ENCODE measurements around the gene GPR3. TPM values are rescaled to one million over a fixed set of nuclear protein-coding genes. Genes with fewer than 3 reads are reported as not detected.

GPR3 gene
- total RNA-seq, 1 experiment from 2014 or later, result 4.7 TPM

DNA sequence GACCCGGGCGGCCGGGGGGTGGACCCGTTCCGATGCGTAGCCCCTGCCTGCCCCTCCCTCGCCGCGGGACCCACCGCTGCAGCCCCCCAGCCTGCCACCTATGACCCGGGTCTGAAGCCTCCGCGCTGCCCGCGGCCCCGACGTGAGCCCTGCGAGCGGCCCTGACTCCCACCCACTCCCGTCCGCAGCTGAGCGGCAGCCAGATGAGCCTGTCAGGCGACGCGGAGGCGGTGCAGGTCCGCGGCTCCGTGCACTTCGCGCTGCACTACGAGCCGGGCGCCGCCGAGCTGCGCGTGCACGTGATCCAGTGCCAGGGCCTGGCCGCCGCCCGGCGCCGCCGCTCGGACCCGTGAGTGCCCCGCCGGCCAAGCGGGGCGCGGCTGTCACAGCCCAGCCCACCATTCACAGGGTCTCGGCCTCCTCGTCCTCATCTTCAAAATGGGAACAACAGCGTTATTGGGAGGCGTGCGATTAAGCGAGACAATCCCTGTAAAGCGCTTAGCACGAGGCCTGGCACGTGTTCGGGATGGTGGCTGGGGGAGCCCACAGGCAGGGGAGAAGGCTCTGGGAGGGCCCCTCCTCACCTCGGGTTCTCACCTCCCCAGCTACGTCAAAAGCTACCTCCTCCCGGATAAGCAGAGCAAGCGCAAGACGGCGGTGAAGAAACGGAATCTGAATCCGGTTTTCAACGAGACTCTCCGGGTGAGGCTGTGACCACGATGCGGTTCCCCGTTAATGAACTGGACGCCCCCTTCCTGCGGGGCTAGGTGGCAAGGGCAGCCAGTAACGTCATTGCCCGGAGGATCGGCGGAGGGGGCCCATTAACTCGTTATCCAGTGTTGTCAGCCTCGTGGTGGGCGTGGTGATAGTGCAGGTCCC lies 42.4 kb upstream of the GPR3 start:
- peak overlapping the region; percentile 82 for H2AFZ ChIP-seq (ENCODE audit: low read length)
- TSS peak; percentile 25 for BruUV-seq (replicated peaks)

DNA sequence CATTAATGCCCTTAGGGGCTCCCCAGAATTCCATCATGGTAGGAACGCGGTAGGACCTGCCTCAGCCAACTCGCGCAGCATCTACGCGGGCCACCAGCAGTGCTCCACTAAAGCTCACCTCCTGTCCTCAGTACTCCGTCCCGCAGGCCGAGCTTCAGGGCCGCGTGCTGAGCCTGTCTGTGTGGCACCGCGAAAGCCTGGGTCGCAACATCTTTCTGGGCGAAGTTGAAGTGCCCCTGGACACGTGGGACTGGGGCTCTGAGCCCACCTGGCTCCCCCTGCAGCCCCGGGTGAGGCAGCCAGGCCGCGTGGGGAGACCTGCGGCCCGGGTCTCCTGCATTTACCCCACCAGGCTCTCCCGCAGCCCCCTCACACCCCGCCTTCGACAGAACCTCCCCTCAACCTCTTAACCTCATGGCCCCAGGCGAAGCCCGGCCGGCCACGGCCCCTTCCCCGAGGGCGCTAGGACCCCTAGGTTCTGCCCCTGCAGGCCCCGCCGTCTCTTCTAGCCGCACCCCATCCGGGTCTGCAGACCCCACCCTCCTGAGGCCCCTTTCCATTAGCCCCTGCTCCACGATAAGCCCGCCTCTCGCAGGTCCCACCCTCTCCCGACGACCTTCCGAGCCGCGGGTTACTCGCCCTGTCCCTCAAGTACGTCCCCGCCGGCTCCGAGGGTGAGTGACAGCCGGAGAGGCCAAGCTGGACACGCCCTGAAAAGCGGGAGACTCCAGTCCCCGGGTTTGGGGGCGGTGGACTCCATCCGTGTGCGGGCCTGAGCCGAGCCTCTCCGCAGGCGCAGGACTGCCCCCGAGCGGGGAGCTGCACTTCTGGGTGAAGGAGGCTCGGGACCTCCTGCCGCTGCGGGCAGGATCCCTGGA lies 41.5 kb upstream of the GPR3 start:
- no peak for ATAC-seq
- POLR2A ChIA-PET (ENCODE audit: unreplicated experiment), result no interaction called here

More for the DNA sequence above, 42.4 kb upstream of the GPR3 start:
- Histone ChIP-seq H3F3A (ENCODE audit: low read length, unreplicated experiment) (no peaks in the 10 kb centered on the region), H3K27me3 (ENCODE audit: low read length) (no peaks in the 10 kb centered on the region), H3K9ac (ENCODE audit: low read length) (peak overlapping the region; percentile 69), H3K27ac (ENCODE audit: low read length) (peak overlapping the region; percentile 40), H3K9me2 (replicated peaks; ENCODE audit: low read length) (no peaks in the 10 kb centered on the region), H3K4me2 (ENCODE audit: low read length) (peak overlapping the region; percentile 96), H3K4me1 (ENCODE audit: insufficient read depth, low read length) (peaks cover 16% of the 10 kb centered on the region), H3K4me3 (ENCODE audit: low read length) (peak overlapping the region; percentile 71), H4K20me1 (ENCODE audit: low read length) (no peaks in the 10 kb centered on the region), H3K36me3 (ENCODE audit: low read depth, low read length) (no peaks in the 10 kb centered on the region), H3K9me3 (ENCODE audit: low read length) (no peaks in the 10 kb centered on the region), H3K79me2 (ENCODE audit: low read length) (no peaks in the 10 kb centered on the region)
- intact Hi-C loops (cut with micrococcal nuclease), result loop anchor here (1.0 kb wide), 1 partner anchor 9 kb away; no protein-coding TSS in a partner anchor
- ChIA-PET CTCF (interaction anchor here (0.5 to 0.7 kb wide), 3 partner anchors 51 to 115 kb away, joined by 3 to 4 read pairs (median 4); partner anchors contain the start of gene WDTC1), POLR2A (ENCODE audit: unreplicated experiment) (no interaction called here)
- TF ChIP-seq, protein P1, sequence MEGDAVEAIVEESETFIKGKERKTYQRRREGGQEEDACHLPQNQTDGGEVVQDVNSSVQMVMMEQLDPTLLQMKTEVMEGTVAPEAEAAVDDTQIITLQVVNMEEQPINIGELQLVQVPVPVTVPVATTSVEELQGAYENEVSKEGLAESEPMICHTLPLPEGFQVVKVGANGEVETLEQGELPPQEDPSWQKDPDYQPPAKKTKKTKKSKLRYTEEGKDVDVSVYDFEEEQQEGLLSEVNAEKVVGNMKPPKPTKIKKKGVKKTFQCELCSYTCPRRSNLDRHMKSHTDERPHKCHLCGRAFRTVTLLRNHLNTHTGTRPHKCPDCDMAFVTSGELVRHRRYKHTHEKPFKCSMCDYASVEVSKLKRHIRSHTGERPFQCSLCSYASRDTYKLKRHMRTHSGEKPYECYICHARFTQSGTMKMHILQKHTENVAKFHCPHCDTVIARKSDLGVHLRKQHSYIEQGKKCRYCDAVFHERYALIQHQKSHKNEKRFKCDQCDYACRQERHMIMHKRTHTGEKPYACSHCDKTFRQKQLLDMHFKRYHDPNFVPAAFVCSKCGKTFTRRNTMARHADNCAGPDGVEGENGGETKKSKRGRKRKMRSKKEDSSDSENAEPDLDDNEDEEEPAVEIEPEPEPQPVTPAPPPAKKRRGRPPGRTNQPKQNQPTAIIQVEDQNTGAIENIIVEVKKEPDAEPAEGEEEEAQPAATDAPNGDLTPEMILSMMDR (conservative IDR thresholded peaks at IDR 0.05; ENCODE audit: low read depth, low read length), result no peak
- no peak for TF ChIP-seq EZH2 (IDR thresholded peaks at IDR 0.05; ENCODE audit: low read length, unreplicated experiment)
- TF ChIP-seq EZH2phosphoT487 (IDR thresholded peaks at IDR 0.05; ENCODE audit: borderline replicate concordance, low read length), result no peak
- peak; percentile 86 for ATAC-seq
- peak; percentile 79 for DNase-seq

More for the DNA sequence above, 41.5 kb upstream of the GPR3 start:
- TF ChIP-seq, protein P1 (conservative IDR thresholded peaks at IDR 0.05; ENCODE audit: low read depth, low read length), result no peak
- no peak for TF ChIP-seq EZH2phosphoT487 (IDR thresholded peaks at IDR 0.05; ENCODE audit: borderline replicate concordance, low read length)
- TF ChIP-seq EZH2 (IDR thresholded peaks at IDR 0.05; ENCODE audit: low read length, unreplicated experiment), result no peak
- DNase-seq, result no peak
- H3K9ac ChIP-seq (ENCODE audit: low read length), result no peak overlapping the region
- H3K27ac ChIP-seq (ENCODE audit: low read length), result no peak overlapping the region
- peak overlapping the region; percentile 96; the same call in 1 of the 2 replicates for H3K4me2 ChIP-seq (ENCODE audit: low read length)
- H3K9me2 ChIP-seq (replicated peaks; ENCODE audit: low read length), result no peaks in the 10 kb centered on the region
- CTCF ChIA-PET, result no interaction called here
- H3F3A ChIP-seq (ENCODE audit: low read length, unreplicated experiment), result no peaks in the 10 kb centered on the region
- no peak overlapping the region for H2AFZ ChIP-seq (ENCODE audit: low read length)
- H4K20me1 ChIP-seq (ENCODE audit: low read length), result no peaks in the 10 kb centered on the region
- H3K27me3 ChIP-seq (ENCODE audit: low read length), result no peaks in the 10 kb centered on the region
- H3K36me3 ChIP-seq (ENCODE audit: low read depth, low read length), result peaks cover 2% of the 10 kb centered on the region; the same call in 1 of the 2 replicates
- H3K4me3 ChIP-seq (ENCODE audit: low read length), result no peak overlapping the region
- H3K79me2 ChIP-seq (ENCODE audit: low read length), result no peaks in the 10 kb centered on the region
- H3K4me1 ChIP-seq (ENCODE audit: insufficient read depth, low read length), result peaks cover 16% of the 10 kb centered on the region
- intact Hi-C loops (cut with micrococcal nuclease), result no loop called here
- BruUV-seq (replicated peaks), result no TSS peak
- H3K9me3 ChIP-seq (ENCODE audit: low read length), result no peaks in the 10 kb centered on the region

Measured in PC-3 (cell line).